CD4-positive, alpha-beta T cell (primary cell): ENCODE data around the gene KHDC3L. TPM values are rescaled to one million over a fixed set of nuclear protein-coding genes. Genes with fewer than 3 reads are reported as not detected.

Source experiments
- ATAC-seq: fragments of 200-7000 bp; cut with Tn5 transposase; one replicate; pipeline ENCODE4 v1.10.0; 2022; ENCODE audit warnings: mild to moderate bottlenecking; ENCODE audit not compliant: poor library complexity
- CTCF ChIA-PET: fragments of 350-600 bp; sonication (Branson Sonifier 250); formaldehyde crosslinking; loops from one replicate; lab custom pipeline; 2021; ENCODE audit warnings: antibody characterized with exemption, inconsistent platforms; lab: Charles Lee
- POLR2A ChIA-PET: fragments of 350-600 bp; sonication (Branson Sonifier 250); formaldehyde crosslinking; loops from one replicate; lab custom pipeline; 2021; ENCODE audit warnings: antibody characterized with exemption, inconsistent platforms; lab: Charles Lee
- DNase-seq, 14 experiments: peaks; one replicate each; pipeline ENCODE4 v3.0.0-alpha.2; 2013 to 2020; ENCODE audit warnings: mixed read lengths in 2 of 14
- H3K27ac ChIP-seq, 2 donors: one replicate each; pipeline versions ENCODE4 v1.5.1 to v1.7.0; 2013; ENCODE audit warnings: low read length in 2 of 2, low read depth in 1 of 2, mild to moderate bottlenecking in 1 of 2
- H3K27me3 ChIP-seq, 2 experiments: 1 replicate in 1 of 2; 2 replicates in 1 of 2; pipeline versions ENCODE4 v1.6.1 to v1.7.0; 2013; ENCODE audit warnings: low read length in 2 of 2, control low read depth in 1 of 2, mild to moderate bottlenecking in 1 of 2, moderate library complexity in 1 of 2; ENCODE audit not compliant: insufficient read depth in 2 of 2, control insufficient read depth in 1 of 2
- H3K36me3 ChIP-seq: one replicate; pipeline ENCODE4 v1.6.1; 2013; ENCODE audit warnings: low read length, control low read depth; ENCODE audit not compliant: insufficient read depth
- H3K4me1 ChIP-seq: one replicate; pipeline ENCODE4 v1.6.1; 2013; ENCODE audit warnings: low read length, control low read depth; ENCODE audit not compliant: insufficient read depth
- H3K4me3 ChIP-seq: one replicate; pipeline ENCODE4 v1.5.1; 2013; ENCODE audit warnings: mild to moderate bottlenecking, low read length, moderate library complexity
- H3K9me3 ChIP-seq, 2 experiments: 1 replicate in 1 of 2; 2 replicates in 1 of 2; pipeline versions ENCODE4 v1.6.1 to v1.7.0; 2013; ENCODE audit warnings: low read length in 2 of 2, mild to moderate bottlenecking in 2 of 2, control low read depth in 1 of 2, moderate library complexity in 1 of 2; ENCODE audit not compliant: control insufficient read depth in 1 of 2, insufficient read depth in 1 of 2
- H3K27ac Mint-ChIP-seq: one replicate; pipeline ENCODE4 v1.8.0; 2020; ENCODE audit warnings: mixed read lengths
- H3K27me3 Mint-ChIP-seq: one replicate; pipeline ENCODE4 v1.8.0; 2021; ENCODE audit warnings: mixed read lengths
- H3K36me3 Mint-ChIP-seq: one replicate; pipeline ENCODE4 v1.8.0; 2021; ENCODE audit warnings: low read depth, mixed read lengths
- H3K4me1 Mint-ChIP-seq: one replicate; pipeline ENCODE4 v1.8.0; 2021; ENCODE audit warnings: low read depth, mixed read lengths
- H3K4me3 Mint-ChIP-seq: one replicate; pipeline ENCODE4 v1.8.0; 2020; ENCODE audit warnings: mild to moderate bottlenecking, mixed read lengths
- H3K9me3 Mint-ChIP-seq: one replicate; pipeline ENCODE4 v1.8.0; 2020; ENCODE audit warnings: mixed read lengths
- CTCF ChIP-seq: fragments of 200-600 bp; IDR thresholded peaks from one replicate; pipeline ENCODE4 v1.8.0; 2022; ENCODE audit warnings: antibody characterized with exemption, mild to moderate bottlenecking
- intact Hi-C, 2 experiments: fragments of 100-400 bp; cut with DNase I in 1 of 2; cut with micrococcal nuclease in 1 of 2; formaldehyde crosslinking; loops; one replicate each; pipeline versions ENCODE4 v1.15.1 to v1.9.0; 2023 to 2025; cut with DNase I, micrococcal nuclease
- total RNA-seq, 174 experiments: library from RNA in 2 of 174; stranded (reverse) in 2 of 174; gene quantifications; one replicate each; pipeline ENCODE4 v1.2.3 and lab custom pipeline; 2021 to 2026

Gene KHDC3L
- total RNA-seq, 2 experiments from 2014 or later, result not detected

GRCh38 chr6:73394577-73395354 is 32.3 kb downstream of the KHDC3L start, which contains the start of gene DDX43:
Gene DDX43, plus strand, starts transcription at chr6:73394828. Its CDS starts 78 bp downstream, at chr6:73394906.
- no peaks in the 10 kb centered on the region for H3K36me3 Mint-ChIP-seq

GRCh38 chr6:73395875-73396274 is 33.4 kb downstream of the KHDC3L start:
- Mint-ChIP-seq H3K4me3 (no peak overlapping the region), H3K36me3 (no peaks in the 10 kb centered on the region), H3K27me3 (no peaks in the 10 kb centered on the region), H3K9me3 (no peaks in the 10 kb centered on the region), H3K4me1 (peaks cover 20% of the 10 kb centered on the region), H3K27ac (no peak overlapping the region)
- Histone ChIP-seq H3K4me1 (peaks cover 11% of the 10 kb centered on the region), H3K4me3 (no peak overlapping the region), H3K27me3 (no peaks in the 10 kb centered on the region), H3K36me3 (no peaks in the 10 kb centered on the region), H3K27ac (no peak overlapping the region), H3K9me3 (peaks cover 0 to 7% of the 10 kb centered on the region in 2 experiments)
- no peak for TF ChIP-seq CTCF
- intact Hi-C loops, result no loop called here
- ChIA-PET POLR2A (interaction anchor here (1.2 to 2.0 kb wide), 3 partner anchors 56 to 257 kb away, joined by 3 to 16 read pairs (median 12); partner anchors contain the start of genes CGAS and MTO1), CTCF (no interaction called here)
- ATAC-seq, result no peak
- no peak for DNase-seq

More at GRCh38 chr6:73394577-73395354, 32.3 kb downstream of the KHDC3L start, which contains the start of gene DDX43:
- H3K36me3 ChIP-seq, result no peaks in the 10 kb centered on the region
- peaks cover 14% of the 10 kb centered on the region for H3K4me1 ChIP-seq
- CTCF ChIA-PET, result no interaction called here
- H3K9me3 ChIP-seq, result peaks cover 0 to 7% of the 10 kb centered on the region in 2 experiments
- POLR2A ChIA-PET, result interaction anchor here (1.0 to 2.0 kb wide), 6 partner anchors 27 to 258 kb away, joined by 3 to 16 read pairs (median 8); partner anchors contain the start of genes CGAS and MTO1
- intact Hi-C loops, result no loop called here
- H3K27me3 ChIP-seq, result no peaks in the 10 kb centered on the region
- H3K4me3 ChIP-seq, result peak within 1 kb of the TSS; percentile 42
- peak within 1 kb of the TSS in 1 of 2 donors; percentile 64 for H3K27ac ChIP-seq
- H3K4me1 Mint-ChIP-seq, result peaks cover 21% of the 10 kb centered on the region
- H3K9me3 Mint-ChIP-seq, result no peaks in the 10 kb centered on the region
- peak; percentile 88 for ATAC-seq
- no peak for TF ChIP-seq CTCF
- H3K27me3 Mint-ChIP-seq, result no peaks in the 10 kb centered on the region
- peak within 1 kb of the TSS; percentile 92 for H3K4me3 Mint-ChIP-seq
- peak within 1 kb of the TSS; percentile 96 for H3K27ac Mint-ChIP-seq
- peak in 10 of 14 experiments; percentile 18 to 78 (median 49) for DNase-seq

GRCh38 chr6:73400656-73401055 is 38.2 kb downstream of the KHDC3L start:
- no peak overlapping the region for H3K4me3 ChIP-seq
- TF ChIP-seq CTCF, result no peak
- DNase-seq (no peak), ATAC-seq (no peak)
- no peaks in the 10 kb centered on the region for H3K36me3 ChIP-seq
- H3K4me1 Mint-ChIP-seq, result no peaks in the 10 kb centered on the region
- H3K27ac Mint-ChIP-seq, result no peak overlapping the region
- no peaks in the 10 kb centered on the region for H3K27me3 Mint-ChIP-seq
- H3K27me3 ChIP-seq, result no peaks in the 10 kb centered on the region
- intact Hi-C loops, result no loop called here
- H3K4me3 Mint-ChIP-seq, result no peak overlapping the region
- ChIA-PET CTCF (interaction anchor here (0.9 kb wide), 1 partner anchor 10 kb away, joined by 4 read pairs; no protein-coding TSS in a partner anchor), POLR2A (no interaction called here)
- H3K27ac ChIP-seq, result no peak overlapping the region
- no peaks in the 10 kb centered on the region for H3K9me3 ChIP-seq
- no peaks in the 10 kb centered on the region for H3K9me3 Mint-ChIP-seq
- H3K4me1 ChIP-seq, result no peaks in the 10 kb centered on the region
- H3K36me3 Mint-ChIP-seq, result peaks cover 4% of the 10 kb centered on the region
